B cell (primary cell): ENCODE measurements around the gene DEAF1. TPM values are rescaled to one million over a fixed set of nuclear protein-coding genes. Genes with fewer than 3 reads are reported as not detected.

Experiments
- ATAC-seq: fragments of 200-7000 bp; cut with Tn5 transposase; one replicate; pipeline ENCODE4 v1.10.0; 2021; ENCODE audit warnings: low read depth, mild to moderate bottlenecking, moderate number of reproducible peaks, moderate library complexity
- CTCF ChIA-PET: fragments of 350-600 bp; sonication (Branson Sonifier 250); formaldehyde crosslinking; loops from one replicate; lab custom pipeline; 2021; ENCODE audit warnings: antibody characterized with exemption, inconsistent platforms; lab: Charles Lee
- POLR2A ChIA-PET: fragments of 350-600 bp; sonication (Branson Sonifier 250); formaldehyde crosslinking; loops from one replicate; lab custom pipeline; 2021; ENCODE audit warnings: antibody characterized with exemption; lab: Charles Lee
- DNase-seq: peaks from one replicate; pipeline ENCODE4 v3.0.0; 2013
- H2AFZ ChIP-seq: 2 replicates; pipeline ENCODE4 v1.6.1; 2012; ENCODE audit warnings: mild to moderate bottlenecking, low read depth, low read length; ENCODE audit not compliant: insufficient read depth, poor library complexity, severe bottlenecking
- H3K27ac ChIP-seq, 2 donors: 1 replicate in 1 of 2; 2 replicates in 1 of 2; pipeline ENCODE4 v1.5.1; 2012 to 2013; ENCODE audit warnings: low read length in 2 of 2, mild to moderate bottlenecking in 2 of 2, moderate library complexity in 1 of 2
- H3K27me3 ChIP-seq, 4 experiments: fragments of 200-600 bp in 1 of 4; sonication (generic) in 1 of 4; replicated peaks in 1 of 4; 1 replicate in 2 of 4; 2 replicates in 2 of 4; pipeline versions ENCODE4 v1.6.1 to v1.7.0; 2013 to 2016; ENCODE audit warnings: low read length in 3 of 4, mild to moderate bottlenecking in 2 of 4, mixed read lengths in 1 of 4, moderate library complexity in 1 of 4; ENCODE audit not compliant: insufficient read depth in 4 of 4, control insufficient read depth in 3 of 4; ENCODE audit errors: control extremely low read depth in 1 of 4
- H3K36me3 ChIP-seq, 2 experiments: replicated peaks in 1 of 2; 1 replicate in 1 of 2; 2 replicates in 1 of 2; pipeline versions ENCODE4 v1.6.1 to v1.7.1; 2013; ENCODE audit warnings: low read length in 1 of 2; ENCODE audit not compliant: insufficient read depth in 2 of 2, control insufficient read depth in 1 of 2; ENCODE audit errors: control extremely low read depth in 1 of 2, extremely low read depth in 1 of 2
- H3K4me1 ChIP-seq, 2 donors: fragments of 200-600 bp in 1 of 2; sonication (generic) in 1 of 2; 1 replicate in 1 of 2; 2 replicates in 1 of 2; pipeline versions ENCODE4 v1.5.1 to v1.6.1; 2013 to 2017; ENCODE audit warnings: low read length in 2 of 2; ENCODE audit not compliant: control insufficient read depth in 2 of 2, insufficient read depth in 2 of 2
- H3K4me2 ChIP-seq: replicated peaks from 2 replicates; pipeline ENCODE3; 2012; ENCODE audit warnings: mild to moderate bottlenecking, low read depth, low read length; ENCODE audit not compliant: poor library complexity, severe bottlenecking
- H3K4me3 ChIP-seq, 5 experiments: fragments of 200-600 bp in 1 of 5; sonication (generic) in 1 of 5; 1 replicate in 3 of 5; 2 replicates in 2 of 5; pipeline versions ENCODE4 v1.5.1 to v1.7.0; 2011 to 2016; ENCODE audit warnings: low read length in 4 of 5, mild to moderate bottlenecking in 4 of 5, low read depth in 2 of 5, control low read depth in 1 of 5, moderate library complexity in 1 of 5; ENCODE audit not compliant: insufficient read depth in 1 of 5; ENCODE audit errors: control extremely low read depth in 1 of 5, extremely low read depth in 1 of 5
- H3K79me2 ChIP-seq: fragments of 200-600 bp; sonication (generic); one replicate; pipeline ENCODE4 v1.6.0; 2016; ENCODE audit warnings: low read length; ENCODE audit not compliant: control insufficient read depth, insufficient read depth
- H3K9ac ChIP-seq: fragments of 200-600 bp; sonication (generic); 2 replicates; pipeline ENCODE4 v1.6.1; 2017; ENCODE audit warnings: mild to moderate bottlenecking, low read length, moderate library complexity
- H3K9me3 ChIP-seq, 3 donors: one replicate each; pipeline versions ENCODE4 v1.6.1 to v1.7.1; 2013; ENCODE audit warnings: low read length in 2 of 3; ENCODE audit not compliant: control insufficient read depth in 2 of 3, insufficient read depth in 1 of 3; ENCODE audit errors: control extremely low read depth in 1 of 3
- H4K20me1 ChIP-seq: 2 replicates; pipeline ENCODE4 v1.6.0; 2012; ENCODE audit warnings: mild to moderate bottlenecking, low read length; ENCODE audit not compliant: insufficient read depth, control insufficient read depth, poor library complexity, severe bottlenecking
- H3K27ac Mint-ChIP-seq: one replicate; pipeline ENCODE4 v1.8.0; 2021; ENCODE audit warnings: mixed read lengths
- H3K27me3 Mint-ChIP-seq: one replicate; pipeline ENCODE4 v1.8.0; 2021; ENCODE audit warnings: mixed read lengths
- H3K4me1 Mint-ChIP-seq: one replicate; pipeline ENCODE4 v1.8.0; 2021; ENCODE audit warnings: mixed read lengths
- H3K4me3 Mint-ChIP-seq: one replicate; pipeline ENCODE4 v1.8.0; 2021; ENCODE audit warnings: mixed read lengths
- H3K9me3 Mint-ChIP-seq: one replicate; pipeline ENCODE4 v1.8.0; 2022; ENCODE audit warnings: mixed read lengths; ENCODE audit not compliant: insufficient read depth
- CTCF ChIP-seq: fragments of 200-600 bp; IDR thresholded peaks from one replicate; pipeline ENCODE4 v1.8.0; 2022; ENCODE audit warnings: antibody characterized with exemption, mild to moderate bottlenecking
- EZH2 ChIP-seq: IDR thresholded peaks from 2 replicates; pipeline ENCODE4 v1.6.1; 2012; ENCODE audit warnings: borderline replicate concordance, low read depth, mild to moderate bottlenecking, moderate library complexity, low read length; ENCODE audit not compliant: insufficient read depth, poor library complexity, severe bottlenecking
- WGBS: methylation state at CpG from one replicate; pipeline ENCODE4 v1.1.5; 2013; ENCODE audit warnings: missing lambda C conversion rate; ENCODE audit not compliant: insufficient coverage; 5-methylcytosine and 5-hydroxymethylcytosine counted together
- intact Hi-C: fragments of 100-400 bp; cut with micrococcal nuclease; formaldehyde crosslinking; loops from one replicate; pipeline ENCODE4 v1.10.0; 2022
- polyA plus RNA-seq: library from polyadenylated mRNA; depleted of rRNA; stranded (reverse); fragments of >200 nt; gene quantifications from 2 replicates; pipeline ENCODE4 v1.2.3, GENCODE V29; 2012
- total RNA-seq, 2 donors: library from RNA; stranded (reverse); fragments of 120-200 nt in 1 of 2; gene quantifications; 1 replicate in 1 of 2; 2 replicates in 1 of 2; pipeline versions ENCODE4 v1.2.3 to v1.2.4, GENCODE V29; 2013 to 2022

DEAF1 gene
- total and polyA plus RNA-seq, 2 donors (not counting 1 experiment from before 2014, with no cell fraction given) = 31.8 to 53.6 TPM

- Histone ChIP-seq H3K4me3 (peak overlapping the region in 1 of 5 experiments; percentile 84), H3K27ac (no peak overlapping the region), H3K9ac (peak overlapping the region; percentile 99), H3K36me3 (peaks cover 0 to 8% of the 10 kb centered on the region in 2 experiments), H4K20me1 (peaks cover 40% of the 10 kb centered on the region), H3K79me2 (peaks cover 46% of the 10 kb centered on the region), H3K4me2 (peak overlapping the region; percentile 81), H2AFZ (peak overlapping the region; percentile 43), H3K27me3 (no peaks in the 10 kb centered on the region), H3K4me1 (peaks cover 30 to 36% of the 10 kb centered on the region in 2 donors), H3K9me3 (no peaks in the 10 kb centered on the region)
- WGBS = 16% methylated on average over 13 of the region's 13 CpGs
- Mint-ChIP-seq H3K4me1 (peaks cover 47% of the 10 kb centered on the region), H3K27me3 (no peaks in the 10 kb centered on the region), H3K27ac (peak overlapping the region; percentile 80), H3K9me3 (no peaks in the 10 kb centered on the region), H3K4me3 (peak overlapping the region; percentile 85)
- intact Hi-C loops = no loop called here
- TF ChIP-seq EZH2 (no peak), CTCF (no peak)
- POLR2A ChIA-PET = interaction anchor here (0.5 to 6.1 kb wide), 2 partner anchors 30 to 53 kb away, joined by 3 to 105 read pairs; no protein-coding TSS in a partner anchor
- DNase-seq = peak; percentile 32
- CTCF ChIA-PET = interaction anchor here (0.6 to 1.2 kb wide), 3 partner anchors 25 to 33 kb away, joined by 3 to 6 read pairs (median 3); no protein-coding TSS in a partner anchor
- no peak for ATAC-seq
Observed at GRCh38 chr11:693415-693831, 1.6 kb downstream of the DEAF1 start.

- Histone ChIP-seq H3K9ac (no peak overlapping the region), H3K27me3 (no peaks in the 10 kb centered on the region), H3K9me3 (no peaks in the 10 kb centered on the region), H3K4me2 (peak overlapping the region; percentile 81), H3K4me1 (peaks cover 30 to 32% of the 10 kb centered on the region in 2 donors), H3K27ac (no peak overlapping the region), H3K36me3 (peaks cover 0 to 11% of the 10 kb centered on the region in 2 experiments), H2AFZ (no peak overlapping the region), H3K4me3 (no peak overlapping the region), H3K79me2 (peaks cover 46% of the 10 kb centered on the region), H4K20me1 (peaks cover 40% of the 10 kb centered on the region)
- 65% methylated on average over 21 of the region's 23 CpGs for WGBS
- Mint-ChIP-seq H3K4me1 (peaks cover 43% of the 10 kb centered on the region), H3K27me3 (no peaks in the 10 kb centered on the region), H3K4me3 (peak overlapping the region; percentile 85), H3K9me3 (no peaks in the 10 kb centered on the region), H3K27ac (peak overlapping the region; percentile 80)
- intact Hi-C loops = no loop called here
- TF ChIP-seq EZH2 (no peak), CTCF (no peak)
- DNase-seq (no peak), ATAC-seq (no peak)
- POLR2A ChIA-PET = interaction anchor here (6.1 kb wide), 1 partner anchor 30 kb away, joined by 105 read pairs; no protein-coding TSS in a partner anchor
- CTCF ChIA-PET = interaction anchor here (0.6 to 1.2 kb wide), 2 partner anchors 25 to 31 kb away, joined by 3 to 6 read pairs; no protein-coding TSS in a partner anchor
Observed at GRCh38 chr11:692824-693414, 2.1 kb downstream of the DEAF1 start.
